ENCODE data around the gene RBM19. TPM values are rescaled to one million over a fixed set of nuclear protein-coding genes. Genes with fewer than 3 reads are reported as not detected.

RBM19 gene
- total and polyA plus RNA-seq, 3 experiments from 2014 or later, result 12.6 to 114 (median 109) TPM

DNA sequence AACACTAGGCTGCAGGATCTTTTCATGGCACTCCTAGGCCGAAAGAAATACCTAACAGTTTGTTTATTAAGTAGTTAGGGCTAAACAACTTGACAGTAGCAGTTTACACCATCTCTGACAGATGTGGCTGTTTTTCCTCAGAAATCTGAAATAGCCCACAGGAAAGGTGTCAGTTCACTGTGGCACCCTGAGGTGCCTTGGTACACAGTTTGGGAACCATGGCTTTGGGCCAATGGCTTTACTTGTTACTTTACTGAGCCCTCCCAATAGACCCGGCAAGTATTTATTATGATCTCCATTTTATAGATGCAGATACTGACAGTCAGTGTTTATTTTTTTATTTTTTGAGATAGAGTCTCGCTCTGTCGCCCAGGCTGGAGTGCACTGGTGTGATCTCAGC lies 69.3 kb downstream of the RBM19 start:
- Mint-ChIP-seq H3K27me3 (no peaks in the 10 kb centered on the region), H3K4me1 (no peaks in the 10 kb centered on the region), H3K27ac (peak overlapping the region in 1 of 8 donors; percentile 26), H3K4me3 (no peak overlapping the region), H3K9me3 (no peaks in the 10 kb centered on the region), H3K36me3 (peaks cover 0 to 78% (median 7%) of the 10 kb centered on the region in 3 donors)
- CTCF ChIA-PET, result no interaction called here
- Histone ChIP-seq H3K36me3 (ENCODE audit: insufficient read depth, low read length) (no peaks in the 10 kb centered on the region), H3K27me3 (ENCODE audit: insufficient read depth, low read length, poor library complexity, severe bottlenecking) (no peaks in the 10 kb centered on the region), H3K9me3 (ENCODE audit: low read length) (no peaks in the 10 kb centered on the region), H3K27ac (ENCODE audit: low read depth, low read length) (no peak overlapping the region), H3K4me3 (ENCODE audit: low read length) (no peak overlapping the region), H3K4me1 (ENCODE audit: insufficient read depth, low read length) (no peaks in the 10 kb centered on the region)
- POLR2A ChIA-PET, result no interaction called here
- DNase-seq, result no peak

- Histone ChIP-seq H3K4me1 (ENCODE audit: insufficient read depth, low read length) (no peaks in the 10 kb centered on the region), H3K36me3 (ENCODE audit: insufficient read depth, low read length) (no peaks in the 10 kb centered on the region), H3K27me3 (ENCODE audit: insufficient read depth, low read length, poor library complexity, severe bottlenecking) (no peaks in the 10 kb centered on the region), H3K27ac (ENCODE audit: low read depth, low read length) (no peak overlapping the region), H3K4me3 (ENCODE audit: low read length) (no peak overlapping the region), H3K9me3 (ENCODE audit: low read length) (no peaks in the 10 kb centered on the region)
- H3K27ac Mint-ChIP-seq, result no peak overlapping the region
- peaks cover 0 to 77% (median 8%) of the 10 kb centered on the region in 3 donors for H3K36me3 Mint-ChIP-seq
- H3K4me1 Mint-ChIP-seq, result no peaks in the 10 kb centered on the region
- no peak for DNase-seq
- no peak overlapping the region for H3K4me3 Mint-ChIP-seq
- H3K9me3 Mint-ChIP-seq, result no peaks in the 10 kb centered on the region
- ChIA-PET POLR2A (no interaction called here), CTCF (no interaction called here)
- H3K27me3 Mint-ChIP-seq, result no peaks in the 10 kb centered on the region
Observed at GRCh38 chr12:113896194-113896593, 69.9 kb downstream of the RBM19 start.

GRCh38 chr12:113895176-113895575 lies 70.9 kb downstream of the RBM19 start:
- POLR2A ChIA-PET, result no interaction called here
- no peak for DNase-seq
- Histone ChIP-seq H3K9me3 (ENCODE audit: low read length) (no peaks in the 10 kb centered on the region), H3K4me1 (ENCODE audit: insufficient read depth, low read length) (no peaks in the 10 kb centered on the region), H3K27me3 (ENCODE audit: insufficient read depth, low read length, poor library complexity, severe bottlenecking) (no peaks in the 10 kb centered on the region), H3K36me3 (ENCODE audit: insufficient read depth, low read length) (no peaks in the 10 kb centered on the region), H3K4me3 (ENCODE audit: low read length) (no peak overlapping the region), H3K27ac (ENCODE audit: low read depth, low read length) (no peak overlapping the region)
- Mint-ChIP-seq H3K9me3 (no peaks in the 10 kb centered on the region), H3K36me3 (peaks cover 0 to 78% (median 8%) of the 10 kb centered on the region in 3 donors), H3K27me3 (no peaks in the 10 kb centered on the region), H3K4me3 (no peak overlapping the region), H3K4me1 (no peaks in the 10 kb centered on the region), H3K27ac (no peak overlapping the region)
- CTCF ChIA-PET, result no interaction called here

GRCh38 chr12:113894697-113895096 lies 71.4 kb downstream of the RBM19 start:
- Mint-ChIP-seq H3K36me3 (peaks cover 0 to 75% (median 8%) of the 10 kb centered on the region in 3 donors), H3K27ac (no peak overlapping the region), H3K27me3 (no peaks in the 10 kb centered on the region), H3K9me3 (no peaks in the 10 kb centered on the region), H3K4me1 (no peaks in the 10 kb centered on the region), H3K4me3 (no peak overlapping the region)
- Histone ChIP-seq H3K27me3 (ENCODE audit: insufficient read depth, low read length, poor library complexity, severe bottlenecking) (no peaks in the 10 kb centered on the region), H3K27ac (ENCODE audit: low read depth, low read length) (no peak overlapping the region), H3K36me3 (ENCODE audit: insufficient read depth, low read length) (no peaks in the 10 kb centered on the region), H3K4me1 (ENCODE audit: insufficient read depth, low read length) (no peaks in the 10 kb centered on the region), H3K9me3 (ENCODE audit: low read length) (no peaks in the 10 kb centered on the region), H3K4me3 (ENCODE audit: low read length) (no peak overlapping the region)
- POLR2A ChIA-PET, result no interaction called here
- DNase-seq, result no peak
- CTCF ChIA-PET, result no interaction called here

DNA sequence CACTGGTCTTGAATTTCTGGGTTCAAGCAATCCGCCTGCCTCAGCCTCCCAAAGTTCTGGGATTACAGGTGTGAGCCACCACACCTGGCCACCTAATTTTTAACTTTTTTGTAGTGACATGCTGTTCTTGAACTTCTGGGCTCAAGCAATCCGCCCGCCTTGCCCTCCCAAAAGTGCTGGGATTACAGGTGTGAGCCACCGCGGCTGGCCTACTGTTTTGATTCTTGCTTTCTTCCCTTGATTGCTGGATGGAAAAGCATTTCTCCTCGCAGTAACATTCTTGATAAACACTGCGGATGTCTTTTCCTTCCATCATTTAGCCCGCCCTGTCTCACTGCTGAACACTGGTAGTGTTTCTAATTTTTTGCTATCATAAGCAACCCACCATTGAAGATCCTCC lies 72.9 kb downstream of the RBM19 start:
- ChIA-PET POLR2A (no interaction called here), CTCF (no interaction called here)
- H3K4me3 Mint-ChIP-seq, result no peak overlapping the region
- Histone ChIP-seq H3K27me3 (ENCODE audit: insufficient read depth, low read length, poor library complexity, severe bottlenecking) (no peaks in the 10 kb centered on the region), H3K9me3 (ENCODE audit: low read length) (no peaks in the 10 kb centered on the region), H3K36me3 (ENCODE audit: insufficient read depth, low read length) (no peaks in the 10 kb centered on the region), H3K4me3 (ENCODE audit: low read length) (no peak overlapping the region), H3K4me1 (ENCODE audit: insufficient read depth, low read length) (no peaks in the 10 kb centered on the region), H3K27ac (ENCODE audit: low read depth, low read length) (no peak overlapping the region)
- H3K9me3 Mint-ChIP-seq, result no peaks in the 10 kb centered on the region
- DNase-seq, result no peak
- H3K4me1 Mint-ChIP-seq, result no peaks in the 10 kb centered on the region
- peaks cover 0 to 75% (median 15%) of the 10 kb centered on the region in 3 donors for H3K36me3 Mint-ChIP-seq
- H3K27me3 Mint-ChIP-seq, result no peaks in the 10 kb centered on the region
- no peak overlapping the region for H3K27ac Mint-ChIP-seq

DNA sequence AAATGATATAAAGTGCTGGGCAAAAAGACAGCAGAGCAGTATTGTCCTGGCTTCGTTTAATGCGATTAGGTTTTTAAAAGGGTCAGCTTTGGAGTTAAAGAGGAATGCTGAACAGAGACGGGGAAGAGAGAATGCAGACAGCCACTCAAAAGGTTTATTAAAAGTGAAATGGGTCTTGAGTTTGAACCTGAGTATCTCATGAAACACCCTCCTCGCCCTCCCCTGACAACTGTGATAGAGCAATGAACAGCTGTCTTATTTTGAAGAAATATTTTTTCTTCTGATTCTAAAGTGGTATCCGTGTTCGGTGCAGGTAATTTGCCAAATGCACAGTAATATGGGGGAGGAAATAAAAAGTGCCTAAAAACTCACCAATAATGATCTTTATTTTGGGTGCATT lies 73.6 kb downstream of the RBM19 start:
- H3K9me3 Mint-ChIP-seq, result no peaks in the 10 kb centered on the region
- CTCF ChIA-PET, result no interaction called here
- POLR2A ChIA-PET, result no interaction called here
- H3K27me3 ChIP-seq (ENCODE audit: insufficient read depth, low read length, poor library complexity, severe bottlenecking), result no peaks in the 10 kb centered on the region
- H3K36me3 ChIP-seq (ENCODE audit: insufficient read depth, low read length), result no peaks in the 10 kb centered on the region
- no peaks in the 10 kb centered on the region for H3K4me1 Mint-ChIP-seq
- peak overlapping the region in 1 of 8 donors; percentile 83 for H3K27ac Mint-ChIP-seq
- no peaks in the 10 kb centered on the region for H3K9me3 ChIP-seq (ENCODE audit: low read length)
- no peak overlapping the region for H3K27ac ChIP-seq (ENCODE audit: low read depth, low read length)
- H3K27me3 Mint-ChIP-seq, result no peaks in the 10 kb centered on the region
- H3K36me3 Mint-ChIP-seq, result peaks cover 0 to 74% (median 17%) of the 10 kb centered on the region in 3 donors
- H3K4me3 ChIP-seq (ENCODE audit: low read length), result no peak overlapping the region
- H3K4me1 ChIP-seq (ENCODE audit: insufficient read depth, low read length), result no peaks in the 10 kb centered on the region
- H3K4me3 Mint-ChIP-seq, result no peak overlapping the region
- no peak for DNase-seq

DNA sequence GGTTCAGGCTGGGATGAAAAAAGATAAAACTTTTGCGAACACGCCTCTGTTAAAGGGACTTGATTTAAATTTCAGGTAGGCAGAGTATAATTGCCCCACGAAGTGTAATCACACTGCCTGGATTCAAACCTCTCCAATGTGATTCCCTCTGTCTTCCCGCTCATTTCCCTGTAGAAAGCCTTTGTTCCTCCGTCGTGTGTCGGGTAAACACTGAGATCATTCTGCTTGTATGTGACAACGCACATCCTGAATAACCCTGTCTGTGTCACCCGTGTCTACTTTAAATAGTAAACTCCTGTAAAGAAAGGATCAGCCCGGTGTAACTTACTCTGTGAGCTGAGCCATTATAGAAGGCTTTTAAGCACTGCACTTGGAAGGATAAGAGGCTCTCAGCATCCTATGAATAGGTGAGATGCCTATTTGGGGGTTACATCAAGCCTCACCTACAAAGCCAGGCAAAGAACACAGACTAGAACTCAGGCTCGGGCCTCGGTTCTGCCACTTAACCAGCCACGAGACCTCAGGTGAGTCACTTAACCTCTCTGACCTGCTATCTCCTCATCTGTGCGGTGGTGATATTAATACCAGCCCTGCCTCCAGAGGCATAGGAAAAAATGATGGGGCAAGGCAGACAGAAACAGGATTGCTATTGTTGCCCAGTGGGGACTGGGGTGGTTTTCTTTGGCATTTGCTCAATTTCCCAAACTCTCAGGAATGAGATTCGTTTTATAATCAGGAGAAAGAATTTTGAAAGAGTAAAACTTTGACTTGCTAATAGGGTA lies 74.2 kb downstream of the RBM19 start:
- Histone ChIP-seq H3K36me3 (ENCODE audit: insufficient read depth, low read length) (no peaks in the 10 kb centered on the region), H3K9me3 (ENCODE audit: low read length) (no peaks in the 10 kb centered on the region), H3K4me3 (ENCODE audit: low read length) (no peak overlapping the region), H3K27me3 (ENCODE audit: insufficient read depth, low read length, poor library complexity, severe bottlenecking) (no peaks in the 10 kb centered on the region), H3K4me1 (ENCODE audit: insufficient read depth, low read length) (no peaks in the 10 kb centered on the region), H3K27ac (ENCODE audit: low read depth, low read length) (no peak overlapping the region)
- no peaks in the 10 kb centered on the region for H3K4me1 Mint-ChIP-seq
- no peaks in the 10 kb centered on the region for H3K27me3 Mint-ChIP-seq
- ChIA-PET POLR2A (no interaction called here), CTCF (no interaction called here)
- H3K36me3 Mint-ChIP-seq, result peaks cover 0 to 72% (median 17%) of the 10 kb centered on the region in 3 donors
- H3K27ac Mint-ChIP-seq, result peak overlapping the region in 1 of 8 donors; percentile 83
- no peak overlapping the region for H3K4me3 Mint-ChIP-seq
- no peak for DNase-seq
- no peaks in the 10 kb centered on the region for H3K9me3 Mint-ChIP-seq

DNA sequence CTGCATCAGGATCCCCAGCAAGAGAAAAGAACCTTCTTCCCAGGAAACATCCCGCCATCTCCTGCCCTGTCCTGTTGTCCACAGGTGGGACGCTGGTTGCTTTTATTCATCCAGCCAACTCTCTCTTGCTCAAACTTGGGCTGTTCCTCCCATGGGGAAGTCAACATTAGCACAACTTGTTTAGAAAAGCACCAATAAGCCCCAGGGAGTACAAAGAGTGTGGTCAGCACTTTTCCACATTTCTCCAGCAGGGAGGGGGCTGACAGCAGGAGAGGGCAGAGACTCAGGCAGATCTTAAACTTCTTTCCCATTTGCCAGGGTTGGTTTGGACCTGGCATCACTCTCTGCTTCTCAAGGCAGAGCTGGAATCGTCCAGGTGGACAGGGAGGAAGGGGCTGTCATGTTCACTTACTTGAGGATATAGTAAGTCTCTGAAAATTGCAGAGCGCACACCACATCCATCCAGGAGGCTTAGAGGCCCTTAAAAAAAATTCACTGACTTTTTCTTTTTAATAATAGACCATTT lies 74.9 kb downstream of the RBM19 start:
- H3K9me3 ChIP-seq (ENCODE audit: low read length), result no peaks in the 10 kb centered on the region
- H3K27ac Mint-ChIP-seq, result no peak overlapping the region
- no peaks in the 10 kb centered on the region for H3K9me3 Mint-ChIP-seq
- no peaks in the 10 kb centered on the region for H3K4me1 Mint-ChIP-seq
- peaks cover 0 to 72% (median 15%) of the 10 kb centered on the region in 3 donors for H3K36me3 Mint-ChIP-seq
- no peak overlapping the region for H3K27ac ChIP-seq (ENCODE audit: low read depth, low read length)
- POLR2A ChIA-PET, result no interaction called here
- no peaks in the 10 kb centered on the region for H3K4me1 ChIP-seq (ENCODE audit: insufficient read depth, low read length)
- no peaks in the 10 kb centered on the region for H3K36me3 ChIP-seq (ENCODE audit: insufficient read depth, low read length)
- no peak overlapping the region for H3K4me3 Mint-ChIP-seq
- H3K27me3 ChIP-seq (ENCODE audit: insufficient read depth, low read length, poor library complexity, severe bottlenecking), result no peaks in the 10 kb centered on the region
- H3K27me3 Mint-ChIP-seq, result no peaks in the 10 kb centered on the region
- no peak for DNase-seq
- no peak overlapping the region for H3K4me3 ChIP-seq (ENCODE audit: low read length)
- CTCF ChIA-PET, result no interaction called here
